NCI-H345 treated with DMSO at 0.1 percent for 48 hours (cell line): ENCODE data around the gene KLK2.
A peak's percentile ranks its signal among the peaks of the same experiment; 100 is the strongest.

Experiments used
- DNase-seq: peaks from one replicate; lab custom pipeline; 2025; ENCODE audit not compliant: unreplicated experiment; lab: John Stamatoyannopoulos, UW

Gene KLK2

GRCh38 chr19:50873056-50873455 lies at the start of gene KLK2:
TSS of gene KLK2 (plus strand) at chr19:50873439. CDS start at chr19:50873474, 35 bp downstream.
- DNase-seq: no peak

DNA sequence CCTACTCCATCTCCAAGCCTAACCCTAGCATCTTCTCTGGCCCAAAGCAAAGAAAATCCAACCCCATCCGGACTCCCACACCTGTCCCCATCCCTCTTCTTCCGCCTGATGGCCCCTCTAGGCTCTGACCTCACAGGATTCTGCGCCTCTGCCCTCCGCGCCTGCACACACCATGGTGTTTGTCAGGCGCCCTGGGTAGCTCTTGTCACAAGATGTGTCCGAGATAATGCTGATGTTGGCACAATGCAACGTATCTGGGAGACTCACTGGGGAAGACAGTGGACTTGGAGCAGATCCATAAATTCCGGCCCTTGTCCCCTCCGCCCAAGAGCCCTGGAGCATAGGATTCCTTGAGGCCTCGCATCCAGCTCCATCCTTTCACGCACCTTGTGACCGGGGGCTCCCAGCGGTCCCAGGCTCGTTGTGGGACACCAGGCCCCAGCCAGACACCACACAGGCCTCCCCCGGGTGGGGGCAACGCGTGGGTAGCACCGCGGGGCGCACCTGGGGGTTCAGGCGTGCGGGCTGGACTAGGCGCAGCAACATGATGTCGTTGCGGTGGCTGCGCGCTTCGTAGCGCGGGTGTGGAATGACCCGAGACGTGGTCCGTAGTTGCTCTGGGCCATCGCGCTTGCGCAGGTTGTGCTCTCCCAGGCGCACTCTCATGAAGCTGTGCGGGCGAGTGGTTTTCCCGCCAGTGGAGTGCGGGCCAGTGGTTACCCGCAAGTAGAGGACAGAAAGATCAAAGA lies 46.6 kb upstream of the KLK2 start:
- DNase-seq: no peak

DNA sequence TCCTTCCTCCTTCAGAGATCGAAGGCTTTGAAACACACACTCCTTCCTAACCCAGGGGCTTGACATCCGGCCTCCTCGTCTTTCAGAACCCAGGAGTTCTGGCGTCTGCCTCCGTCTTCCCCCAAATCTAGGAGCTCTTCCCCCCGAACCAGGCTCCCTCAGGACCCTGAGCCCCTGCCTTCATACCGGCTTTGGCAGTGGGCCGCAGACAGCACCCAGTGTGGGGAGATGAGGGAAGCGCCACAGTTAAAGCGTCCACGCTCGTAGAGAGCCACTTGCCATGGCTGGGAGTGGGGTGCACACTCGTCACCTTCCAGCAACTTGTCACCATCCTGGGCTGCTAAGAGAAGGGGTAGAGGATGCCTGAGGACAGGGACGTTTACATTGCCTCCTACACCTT lies 45.8 kb upstream of the KLK2 start:
- DNase-seq: no peak

- no peak for DNase-seq
Observed at GRCh38 chr19:50829801-50830200, 43.4 kb upstream of the KLK2 start.

DNA sequence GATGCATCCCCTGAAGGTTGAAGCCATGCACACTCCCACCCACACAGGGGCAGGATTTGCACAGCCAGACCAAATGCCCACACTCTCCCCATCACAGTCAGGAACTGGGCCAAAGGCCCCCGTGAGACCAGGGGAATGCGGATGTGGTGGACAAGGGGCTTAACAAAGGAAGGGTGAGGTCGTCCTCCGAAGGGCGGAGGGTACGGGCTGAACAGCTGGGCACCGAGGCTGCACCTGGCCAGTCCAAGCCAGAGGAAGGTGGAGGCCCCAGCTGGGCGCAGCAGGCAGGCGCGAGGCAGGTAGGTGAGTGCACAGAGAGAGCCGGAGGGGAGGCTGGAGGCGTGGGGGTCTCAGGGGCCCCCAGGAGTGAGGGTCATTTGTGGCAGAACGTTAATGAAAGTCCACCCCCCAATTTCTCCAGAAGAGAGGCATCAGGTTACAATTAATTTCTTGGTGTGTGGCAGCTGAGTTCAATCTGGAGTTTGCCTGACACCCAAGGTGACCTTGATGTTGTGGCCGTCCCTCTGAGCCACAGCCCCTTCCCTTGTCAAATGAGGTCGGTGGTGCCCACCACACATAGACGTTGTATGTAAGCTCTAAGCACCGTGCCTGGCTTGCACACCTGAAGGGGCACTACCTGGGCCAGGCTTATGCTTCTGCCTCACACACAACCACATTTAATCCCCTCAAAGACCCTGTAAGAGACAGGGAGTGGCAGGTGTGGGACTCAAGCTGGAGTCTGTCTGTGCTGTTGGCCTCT lies 42.8 kb upstream of the KLK2 start:
- DNase-seq: no peak

GRCh38 chr19:50831026-50831396 lies 42.2 kb upstream of the KLK2 start:
- no peak for DNase-seq

DNA sequence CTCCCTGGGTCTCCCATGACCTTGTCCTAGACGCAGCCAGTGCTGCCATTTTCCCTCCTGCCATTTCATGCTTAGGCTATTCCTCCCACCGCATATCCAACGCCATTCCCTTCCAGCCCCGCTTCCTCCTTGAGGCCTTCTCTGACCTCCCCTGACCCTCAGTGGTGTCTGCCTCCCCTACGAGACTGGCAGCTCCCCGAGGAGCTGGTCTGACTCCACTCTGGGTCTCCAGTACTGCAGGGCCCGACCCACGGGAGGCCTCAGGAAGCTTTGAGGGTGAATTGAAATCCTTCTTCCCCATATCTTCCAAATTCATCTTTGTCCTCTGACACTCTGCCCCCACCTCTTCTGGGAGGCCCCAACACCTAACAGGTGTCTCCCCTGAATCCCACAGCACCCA lies 40.6 kb upstream of the KLK2 start:
- no peak for DNase-seq

GRCh38 chr19:50833117-50833801 lies 40.0 kb upstream of the KLK2 start, which contains the start of gene KLK15:
TSS of gene KLK15 (minus strand) at chr19:50833574. CDS start at chr19:50831492, 2,082 bp downstream.
- no peak for DNase-seq

DNA sequence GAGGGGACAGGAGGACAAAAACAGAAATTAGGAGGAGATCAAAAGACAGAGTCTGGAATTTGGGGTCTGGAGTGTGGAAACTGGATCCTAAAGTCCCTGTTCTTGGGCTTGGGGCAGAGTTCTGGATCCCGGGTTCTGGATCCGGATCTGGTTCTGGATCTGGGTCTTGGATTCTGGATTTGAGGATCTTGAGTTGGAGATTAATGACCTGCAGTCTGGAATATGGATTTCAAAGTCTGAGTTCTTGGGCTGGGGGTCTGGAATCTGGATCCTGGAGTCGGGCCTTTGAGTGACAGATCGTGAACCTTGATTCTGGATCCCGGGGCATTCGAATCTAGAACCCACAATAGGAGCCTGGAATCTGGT lies 39.5 kb upstream of the KLK2 start:
- DNase-seq: no peak

DNA sequence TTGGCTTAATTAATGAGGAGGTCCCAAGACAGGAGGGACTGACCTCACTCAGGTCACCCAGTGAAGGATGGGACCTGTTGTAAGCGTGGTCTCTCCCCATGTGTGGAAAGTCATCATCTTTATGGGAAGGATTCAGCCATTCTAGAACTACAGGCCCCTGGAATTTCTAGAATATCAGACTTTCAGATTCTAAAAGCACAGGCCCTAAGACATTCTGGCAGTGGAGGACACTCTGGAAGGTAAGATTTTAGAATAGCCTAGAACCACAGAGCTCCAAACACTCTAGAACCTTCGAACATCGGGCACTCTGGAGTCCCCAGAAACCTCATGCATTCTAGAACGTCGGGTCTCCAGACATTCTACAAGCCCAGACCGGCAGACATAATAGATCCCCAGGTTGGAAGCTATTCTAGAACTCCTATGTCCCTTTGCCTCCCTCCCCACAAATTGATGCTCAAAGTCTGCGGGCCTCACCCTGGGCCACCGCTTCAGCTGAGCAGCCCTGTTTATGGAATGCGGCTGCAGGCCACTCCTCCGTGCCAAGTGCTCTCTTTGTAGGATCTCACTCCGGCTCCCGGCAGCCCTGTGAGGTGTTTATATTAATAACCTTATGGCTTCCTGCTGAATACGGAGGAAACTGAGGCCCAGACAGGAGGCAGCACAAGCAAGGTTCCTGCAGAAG lies 38.0 kb upstream of the KLK2 start:
- peak; percentile 29 for DNase-seq

DNA sequence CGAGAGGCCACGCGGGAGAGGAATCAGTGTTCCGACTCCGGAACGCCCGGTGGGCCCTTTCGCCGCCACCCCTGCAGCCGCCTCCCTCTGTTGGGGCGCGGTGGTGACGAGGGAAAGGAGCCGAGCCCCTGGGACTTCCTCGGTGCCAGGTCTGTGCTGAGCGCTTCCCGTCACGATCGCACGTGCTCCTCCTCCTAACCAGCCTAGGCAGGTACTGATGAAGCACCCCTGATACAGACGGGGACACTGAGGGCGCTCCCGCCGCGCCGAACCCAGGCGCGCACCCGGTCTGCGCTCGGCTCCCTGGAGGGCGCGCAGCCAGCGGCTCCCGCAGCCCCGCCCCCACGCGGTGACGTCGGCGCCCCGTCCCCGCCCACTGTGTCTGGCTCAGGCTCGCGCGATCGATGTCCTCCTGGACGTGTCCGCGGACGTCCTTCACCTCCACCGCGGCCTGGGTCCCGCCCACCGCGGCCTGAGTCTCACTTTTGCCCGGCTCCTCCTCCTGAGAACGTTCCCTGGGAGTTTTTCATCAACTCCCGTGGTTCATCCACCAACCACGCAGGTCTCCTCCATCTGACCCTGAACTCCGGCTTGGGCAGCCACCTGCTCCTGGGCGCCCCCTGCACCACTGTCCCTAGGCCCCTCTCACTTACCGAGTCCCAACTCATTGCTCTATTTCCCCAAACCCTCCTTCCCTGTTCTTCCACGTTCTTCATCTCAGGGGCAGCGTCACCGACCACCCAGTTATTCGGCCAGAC lies 37.3 kb upstream of the KLK2 start:
- DNase-seq: peak; percentile 20

GRCh38 chr19:50836543-50837195 lies 36.6 kb upstream of the KLK2 start:
- no peak for DNase-seq

- no peak for DNase-seq
Observed at GRCh38 chr19:50837300-50837699, 35.9 kb upstream of the KLK2 start.

DNA sequence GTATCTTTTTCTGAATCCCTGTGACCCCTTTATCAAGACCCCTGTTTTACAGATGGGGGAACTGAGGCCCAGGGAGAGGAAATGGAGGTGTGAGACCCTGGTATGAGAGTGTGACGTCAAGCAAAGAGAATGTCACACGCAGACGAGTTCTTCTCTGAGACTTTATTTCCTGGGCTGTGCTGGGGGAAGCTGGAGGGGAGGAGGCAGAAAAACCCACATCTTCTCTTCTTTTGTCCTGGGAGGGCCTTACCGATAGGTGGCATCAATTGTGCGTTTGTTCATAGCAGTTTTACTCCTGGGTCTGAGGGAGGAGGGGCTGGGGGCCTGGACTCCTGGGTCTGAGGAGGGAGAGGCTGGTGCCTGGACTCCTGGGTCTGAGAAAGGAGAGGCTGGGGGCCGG lies 35.0 kb upstream of the KLK2 start:
- no peak for DNase-seq

- no peak for DNase-seq
Observed at GRCh38 chr19:50839712-50840655, 33.3 kb upstream of the KLK2 start.

- DNase-seq: no peak
Observed at GRCh38 chr19:50842130-50842529, 31.1 kb upstream of the KLK2 start.

- no peak for DNase-seq
Observed at GRCh38 chr19:50843205-50843604, 30.0 kb upstream of the KLK2 start.

DNA sequence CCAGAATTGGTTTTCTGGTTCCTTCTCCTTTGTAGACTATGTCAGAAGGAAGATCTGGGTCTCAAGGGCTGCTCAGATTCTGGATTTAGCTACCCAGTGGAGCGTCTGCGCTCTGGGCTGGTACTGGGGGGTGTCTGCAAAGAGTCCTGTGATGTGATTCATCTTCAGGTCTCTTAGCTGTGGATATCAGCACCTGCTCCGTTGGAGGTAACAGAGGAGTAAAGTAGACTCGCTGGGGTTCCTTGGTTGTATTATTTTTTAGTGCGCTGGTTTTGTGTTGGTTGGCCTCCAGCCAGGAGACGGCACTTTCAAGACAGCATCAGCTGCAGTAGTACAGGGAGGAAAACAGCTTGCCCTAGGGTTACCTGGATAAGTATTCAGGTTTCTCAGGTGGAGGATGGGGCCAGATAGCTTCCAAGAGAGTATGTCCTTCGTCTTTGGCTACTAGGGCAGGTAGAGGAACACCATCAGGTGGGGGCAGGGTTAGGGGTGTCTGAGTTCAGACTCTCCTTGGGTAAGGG lies 29.5 kb upstream of the KLK2 start:
- DNase-seq: peak; percentile 36
